Measurements from ENCODE around the gene NUP153. TPM values are rescaled to one million over a fixed set of nuclear protein-coding genes. Genes with fewer than 3 reads are reported as not detected.

The NUP153 gene
- total and polyA plus RNA-seq, 2 donors (not counting 1 experiment from before 2014, with no cell fraction given) = 17.9 to 70.5 TPM

GRCh38 chr6:17744019-17744756, 37.5 kb upstream of the NUP153 start:
- H3K36me3 ChIP-seq (replicated peaks in 1 of 2; ENCODE audit: control extremely low read depth in 1 of 2, control insufficient read depth in 1 of 2, extremely low read depth in 1 of 2, insufficient read depth in 2 of 2, low read length in 1 of 2) = no peaks in the 10 kb centered on the region
- DNase-seq (no peak), ATAC-seq (ENCODE audit: low read depth) (no peak)
- H3K27ac Mint-ChIP-seq = peak overlapping the region; percentile 0
- peaks cover 2% of the 10 kb centered on the region for H3K9me3 Mint-ChIP-seq (ENCODE audit: insufficient read depth)
- no peaks in the 10 kb centered on the region for H4K20me1 ChIP-seq (ENCODE audit: control insufficient read depth, insufficient read depth, low read length, poor library complexity, severe bottlenecking)
- H3K27ac ChIP-seq (ENCODE audit: low read length in 2 of 2) = no peak overlapping the region
- no peak for TF ChIP-seq EZH2 (IDR thresholded peaks at IDR 0.05; ENCODE audit: borderline replicate concordance, insufficient read depth, low read depth, low read length, poor library complexity, severe bottlenecking)
- no peak for TF ChIP-seq CTCF (IDR thresholded peaks at IDR 0.05)
- H3K9me3 ChIP-seq (ENCODE audit: control extremely low read depth in 1 of 3, control insufficient read depth in 2 of 3, insufficient read depth in 1 of 3, low read length in 2 of 3) = peaks cover 0 to 24% (median 0%) of the 10 kb centered on the region in 3 donors
- peaks cover 12% of the 10 kb centered on the region for H3K4me1 Mint-ChIP-seq
- H3K27me3 Mint-ChIP-seq = no peaks in the 10 kb centered on the region
- whole genome bisulfite sequencing (ENCODE audit: insufficient coverage) = 40% methylated on average over 7 of the region's 11 CpGs
- ChIA-PET POLR2A (no interaction called here), CTCF (no interaction called here)
- H3K4me3 Mint-ChIP-seq = no peak overlapping the region
- no peak overlapping the region for H3K4me2 ChIP-seq (replicated peaks; ENCODE audit: low read depth, low read length, poor library complexity, severe bottlenecking)
- peak overlapping the region; percentile 46 for H2AFZ ChIP-seq (ENCODE audit: insufficient read depth, low read depth, low read length, poor library complexity, severe bottlenecking)
- H3K4me1 ChIP-seq (ENCODE audit: control insufficient read depth in 2 of 2, insufficient read depth in 2 of 2, low read length in 2 of 2) = peaks cover 0 to 4% of the 10 kb centered on the region in 2 donors
- no peak overlapping the region for H3K4me3 ChIP-seq (ENCODE audit: control extremely low read depth in 1 of 5, extremely low read depth in 1 of 5, insufficient read depth in 1 of 5, low read depth in 2 of 5, low read length in 4 of 5)
- no peaks in the 10 kb centered on the region for H3K79me2 ChIP-seq (ENCODE audit: control insufficient read depth, insufficient read depth, low read length)
- H3K27me3 ChIP-seq (replicated peaks in 1 of 4; ENCODE audit: control extremely low read depth in 1 of 4, control insufficient read depth in 3 of 4, insufficient read depth in 4 of 4, low read length in 3 of 4) = no peaks in the 10 kb centered on the region
- intact Hi-C loops (cut with micrococcal nuclease) = no loop called here
- no peak overlapping the region for H3K9ac ChIP-seq (ENCODE audit: low read length)

- H3K9me3 Mint-ChIP-seq (ENCODE audit: insufficient read depth) = peaks cover 14% of the 10 kb centered on the region
- intact Hi-C loops (cut with micrococcal nuclease) = no loop called here
- H3K9me3 ChIP-seq (ENCODE audit: control extremely low read depth in 1 of 3, control insufficient read depth in 2 of 3, insufficient read depth in 1 of 3, low read length in 2 of 3) = peaks cover 2 to 35% (median 21%) of the 10 kb centered on the region in 3 donors
- no peak overlapping the region for H2AFZ ChIP-seq (ENCODE audit: insufficient read depth, low read depth, low read length, poor library complexity, severe bottlenecking)
- H3K27me3 Mint-ChIP-seq = no peaks in the 10 kb centered on the region
- H3K9ac ChIP-seq (ENCODE audit: low read length) = no peak overlapping the region
- H4K20me1 ChIP-seq (ENCODE audit: control insufficient read depth, insufficient read depth, low read length, poor library complexity, severe bottlenecking) = no peaks in the 10 kb centered on the region
- H3K36me3 ChIP-seq (replicated peaks in 1 of 2; ENCODE audit: control extremely low read depth in 1 of 2, control insufficient read depth in 1 of 2, extremely low read depth in 1 of 2, insufficient read depth in 2 of 2, low read length in 1 of 2) = no peaks in the 10 kb centered on the region
- CTCF ChIA-PET = no interaction called here
- 48% methylated on average over 8 of the region's 8 CpGs for WGBS (ENCODE audit: insufficient coverage)
- POLR2A ChIA-PET = no interaction called here
- peaks cover 0 to 4% of the 10 kb centered on the region in 2 donors for H3K4me1 ChIP-seq (ENCODE audit: control insufficient read depth in 2 of 2, insufficient read depth in 2 of 2, low read length in 2 of 2)
- H3K27ac ChIP-seq (ENCODE audit: low read length in 2 of 2) = no peak overlapping the region
- H3K4me3 Mint-ChIP-seq = no peak overlapping the region
- ATAC-seq (ENCODE audit: low read depth) = no peak
- peaks cover 12% of the 10 kb centered on the region for H3K4me1 Mint-ChIP-seq
- H3K4me2 ChIP-seq (replicated peaks; ENCODE audit: low read depth, low read length, poor library complexity, severe bottlenecking) = no peak overlapping the region
- no peak for TF ChIP-seq EZH2 (IDR thresholded peaks at IDR 0.05; ENCODE audit: borderline replicate concordance, insufficient read depth, low read depth, low read length, poor library complexity, severe bottlenecking)
- no peak for TF ChIP-seq CTCF (IDR thresholded peaks at IDR 0.05)
- H3K79me2 ChIP-seq (ENCODE audit: control insufficient read depth, insufficient read depth, low read length) = no peaks in the 10 kb centered on the region
- DNase-seq = no peak
- no peak overlapping the region for H3K27ac Mint-ChIP-seq
- no peak overlapping the region for H3K4me3 ChIP-seq (ENCODE audit: control extremely low read depth in 1 of 5, extremely low read depth in 1 of 5, insufficient read depth in 1 of 5, low read depth in 2 of 5, low read length in 4 of 5)
- H3K27me3 ChIP-seq (replicated peaks in 1 of 4; ENCODE audit: control extremely low read depth in 1 of 4, control insufficient read depth in 3 of 4, insufficient read depth in 4 of 4, low read length in 3 of 4) = no peaks in the 10 kb centered on the region
Observed at GRCh38 chr6:17741507-17741906, 34.8 kb upstream of the NUP153 start.
